Stimulated activated CD4-positive, alpha-beta T cell treated with anti-CD3 and anti-CD28 coated beads, Interleukin-15, amount 100 ng/mL, for 1 hour (primary cell): ENCODE results near the gene IFT81.
"Not testable (repeated sequence)": the region's sequence is repeated elsewhere in the genome, so short reads cannot be mapped to it uniquely, and the experiment has no call there.

Experiments used
- DNase-seq, 2 donors: peaks; one replicate each; pipeline ENCODE4 v3.0.0-alpha.2; 2020; ENCODE audit warnings: low read depth in 1 of 2, low spot score in 1 of 2

IFT81 gene

GRCh38 chr12:110124269-110124995 lies at the start of gene IFT81:
TSS of gene IFT81 (plus strand) at chr12:110124357. CDS start at chr12:110127381, 3,024 bp downstream.
- DNase-seq: peak in 1 of 2 donors; percentile 96

- no peak for DNase-seq
Measured at GRCh38 chr12:110075880-110076279, 48.3 kb upstream of the IFT81 start.

- DNase-seq: no peak
Measured at GRCh38 chr12:110077800-110078199, 46.4 kb upstream of the IFT81 start.

- DNase-seq: peak; percentile 40 to 42
Measured at GRCh38 chr12:110079477-110080400, 44.4 kb upstream of the IFT81 start.

GRCh38 chr12:110080410-110080809 lies 43.7 kb upstream of the IFT81 start:
- DNase-seq: no peak

GRCh38 chr12:110084314-110085015 lies 39.7 kb upstream of the IFT81 start:
- no peak for DNase-seq

GRCh38 chr12:110088216-110088615 lies 35.9 kb upstream of the IFT81 start:
- DNase-seq: not testable (repeated sequence)

- DNase-seq: no peak
Measured at GRCh38 chr12:110088936-110089335, 35.2 kb upstream of the IFT81 start.

GRCh38 chr12:110090266-110091135 lies 33.7 kb upstream of the IFT81 start:
- no peak for DNase-seq

GRCh38 chr12:110091136-110091711 lies 32.9 kb upstream of the IFT81 start:
- no peak for DNase-seq

GRCh38 chr12:110093631-110094311 lies 30.4 kb upstream of the IFT81 start:
- no peak for DNase-seq

- DNase-seq: peak; percentile 24 to 27
Measured at GRCh38 chr12:110100315-110100970, 23.7 kb upstream of the IFT81 start.

- DNase-seq: no peak
Measured at GRCh38 chr12:110102255-110102654, 21.9 kb upstream of the IFT81 start.

- DNase-seq: no peak
Measured at GRCh38 chr12:110104188-110105094, 19.7 kb upstream of the IFT81 start.

GRCh38 chr12:110105159-110105558 lies 19.0 kb upstream of the IFT81 start:
- no peak for DNase-seq

GRCh38 chr12:110105986-110106385 lies 18.2 kb upstream of the IFT81 start:
- DNase-seq: no peak

GRCh38 chr12:110107369-110108281 lies 16.5 kb upstream of the IFT81 start:
- DNase-seq: no peak
